ENCODE measurements around the gene NALCN. TPM values are rescaled to one million over a fixed set of nuclear protein-coding genes. Genes with fewer than 3 reads are reported as not detected.

The NALCN gene
- total RNA-seq, 1 experiment from 2014 or later: 8.5 TPM

GRCh38 chr13:101300531-101300930 lies 115.8 kb downstream of the NALCN start:
- H3K4me1 Mint-ChIP-seq (ENCODE audit: insufficient read depth, unreplicated experiment): no peaks in the 10 kb centered on the region
- H3K4me3 Mint-ChIP-seq (ENCODE audit: unreplicated experiment): no peak overlapping the region
- H3K9me3 Mint-ChIP-seq (ENCODE audit: unreplicated experiment): no peaks in the 10 kb centered on the region
- TF ChIP-seq CTCF (IDR thresholded peaks at IDR 0.05; ENCODE audit: unreplicated experiment): no peak
- CTCF ChIA-PET: interaction anchor here (0.7 kb wide), 2 partner anchors 137 to 172 kb away, joined by 3 read pairs; no protein-coding TSS in a partner anchor
- no TSS peak for BruUV-seq (replicated peaks)
- no peak overlapping the region for H3K27ac Mint-ChIP-seq (ENCODE audit: low read depth, unreplicated experiment)
- intact Hi-C loops (cut with micrococcal nuclease): loop anchor here (10.0 kb wide), 1 partner anchor 174 kb away; no protein-coding TSS in a partner anchor
- H3K36me3 Mint-ChIP-seq (ENCODE audit: insufficient read depth, unreplicated experiment): peaks cover 11% of the 10 kb centered on the region
- POLR2A ChIA-PET: no interaction called here
- no peak for DNase-seq (ENCODE audit: unreplicated experiment)
- no peaks in the 10 kb centered on the region for H3K27me3 Mint-ChIP-seq (ENCODE audit: insufficient read depth, unreplicated experiment)

GRCh38 chr13:101298517-101298916 lies 117.8 kb downstream of the NALCN start:
- POLR2A ChIA-PET: no interaction called here
- H3K4me1 Mint-ChIP-seq (ENCODE audit: insufficient read depth, unreplicated experiment): no peaks in the 10 kb centered on the region
- no peak overlapping the region for H3K27ac Mint-ChIP-seq (ENCODE audit: low read depth, unreplicated experiment)
- no TSS peak for BruUV-seq (replicated peaks)
- DNase-seq (ENCODE audit: unreplicated experiment): no peak
- no peaks in the 10 kb centered on the region for H3K9me3 Mint-ChIP-seq (ENCODE audit: unreplicated experiment)
- CTCF ChIA-PET: interaction anchor here (0.6 to 3.1 kb wide), 11 partner anchors 11 to 1258 kb away, joined by 3 to 20 read pairs (median 3); no protein-coding TSS in a partner anchor
- TF ChIP-seq CTCF (IDR thresholded peaks at IDR 0.05; ENCODE audit: unreplicated experiment): no peak
- peaks cover 11% of the 10 kb centered on the region for H3K36me3 Mint-ChIP-seq (ENCODE audit: insufficient read depth, unreplicated experiment)
- intact Hi-C loops (cut with micrococcal nuclease): loop anchor here (2.0 kb wide), 1 partner anchor 154 kb away; no protein-coding TSS in a partner anchor
- no peaks in the 10 kb centered on the region for H3K27me3 Mint-ChIP-seq (ENCODE audit: insufficient read depth, unreplicated experiment)
- no peak overlapping the region for H3K4me3 Mint-ChIP-seq (ENCODE audit: unreplicated experiment)

- H3K27ac Mint-ChIP-seq (ENCODE audit: low read depth, unreplicated experiment): no peak overlapping the region
- DNase-seq (ENCODE audit: unreplicated experiment): no peak
- H3K9me3 Mint-ChIP-seq (ENCODE audit: unreplicated experiment): no peaks in the 10 kb centered on the region
- ChIA-PET CTCF (interaction anchor here (1.0 to 3.1 kb wide), 7 partner anchors 10 to 193 kb away, joined by 3 to 20 read pairs (median 3); no protein-coding TSS in a partner anchor), POLR2A (no interaction called here)
- H3K36me3 Mint-ChIP-seq (ENCODE audit: insufficient read depth, unreplicated experiment): peaks cover 11% of the 10 kb centered on the region
- no peak for TF ChIP-seq CTCF (IDR thresholded peaks at IDR 0.05; ENCODE audit: unreplicated experiment)
- no peaks in the 10 kb centered on the region for H3K27me3 Mint-ChIP-seq (ENCODE audit: insufficient read depth, unreplicated experiment)
- BruUV-seq (replicated peaks): no TSS peak
- no peak overlapping the region for H3K4me3 Mint-ChIP-seq (ENCODE audit: unreplicated experiment)
- H3K4me1 Mint-ChIP-seq (ENCODE audit: insufficient read depth, unreplicated experiment): no peaks in the 10 kb centered on the region
- intact Hi-C loops (cut with micrococcal nuclease): loop anchor here (2.0 kb wide), 2 partner anchors 147 to 153 kb away; no protein-coding TSS in a partner anchor
These were observed 118.5 kb downstream of the NALCN start for GRCh38 chr13:101297794-101298193.

GRCh38 chr13:101292711-101293110 lies 123.6 kb downstream of the NALCN start:
- no peak overlapping the region for H3K27ac Mint-ChIP-seq (ENCODE audit: low read depth, unreplicated experiment)
- no peaks in the 10 kb centered on the region for H3K4me1 Mint-ChIP-seq (ENCODE audit: insufficient read depth, unreplicated experiment)
- no TSS peak for BruUV-seq (replicated peaks)
- no peak for DNase-seq (ENCODE audit: unreplicated experiment)
- POLR2A ChIA-PET: no interaction called here
- intact Hi-C loops (cut with micrococcal nuclease): no loop called here
- CTCF ChIA-PET: interaction anchor here (0.6 kb wide), 1 partner anchor 137 kb away, joined by 3 read pairs; no protein-coding TSS in a partner anchor
- no peaks in the 10 kb centered on the region for H3K9me3 Mint-ChIP-seq (ENCODE audit: unreplicated experiment)
- no peaks in the 10 kb centered on the region for H3K36me3 Mint-ChIP-seq (ENCODE audit: insufficient read depth, unreplicated experiment)
- no peak for TF ChIP-seq CTCF (IDR thresholded peaks at IDR 0.05; ENCODE audit: unreplicated experiment)
- H3K27me3 Mint-ChIP-seq (ENCODE audit: insufficient read depth, unreplicated experiment): no peaks in the 10 kb centered on the region
- no peak overlapping the region for H3K4me3 Mint-ChIP-seq (ENCODE audit: unreplicated experiment)
